Parathyroid adenoma (tissue), 2 donors: Measurements from ENCODE around the gene GAK.
A peak's percentile ranks its signal among the peaks of the same experiment; 100 is the strongest.
"Not testable (repeated sequence)": the region's sequence is repeated elsewhere in the genome, so short reads cannot be mapped to it uniquely, and the experiment has no call there.

Source experiments
- H2AFZ ChIP-seq: fragments of 300-600 bp; sonication (generic); one replicate; pipeline ENCODE4 v1.7.0; 2017; ENCODE audit warnings: antibody characterized with exemption, mild to moderate bottlenecking
- H3K27ac ChIP-seq: fragments of 300-600 bp; sonication (generic); one replicate; pipeline ENCODE4 v1.7.0; 2017
- H3K27me3 ChIP-seq: fragments of 300-600 bp; sonication (generic); one replicate; pipeline ENCODE4 v1.7.0; 2017; ENCODE audit warnings: low read length; ENCODE audit not compliant: control insufficient read depth, insufficient read depth
- H3K36me3 ChIP-seq: fragments of 300-600 bp; sonication (generic); one replicate; pipeline ENCODE4 v1.7.0; 2017; ENCODE audit warnings: low read length; ENCODE audit not compliant: control insufficient read depth, insufficient read depth
- H3K4me1 ChIP-seq: fragments of 300-600 bp; sonication (generic); one replicate; pipeline ENCODE4 v1.7.0; 2017; ENCODE audit warnings: control low read depth
- H3K4me2 ChIP-seq: fragments of 300-600 bp; sonication (generic); one replicate; pipeline ENCODE4 v1.7.0; 2017; ENCODE audit warnings: low read length
- H3K4me3 ChIP-seq: fragments of 300-600 bp; sonication (generic); one replicate; pipeline ENCODE4 v1.7.0; 2017; ENCODE audit warnings: low read depth, low read length
- H3K79me2 ChIP-seq: fragments of 300-600 bp; sonication (generic); one replicate; pipeline ENCODE4 v1.7.0; 2017; ENCODE audit warnings: control low read depth
- H3K9ac ChIP-seq: fragments of 300-600 bp; sonication (generic); one replicate; pipeline ENCODE4 v1.7.0; 2017; ENCODE audit warnings: mild to moderate bottlenecking
- H3K9me3 ChIP-seq: fragments of 300-600 bp; sonication (generic); one replicate; pipeline ENCODE4 v1.7.0; 2017; ENCODE audit warnings: low read length; ENCODE audit not compliant: control insufficient read depth
- TF ChIP-seq, protein P1 (sequence below): fragments of 300-600 bp; sonication (generic); IDR thresholded peaks from one replicate; pipeline ENCODE4 v1.7.0; 2017; ENCODE audit warnings: antibody characterized with exemption, mild to moderate bottlenecking
- donor health status: primary hyperparathyroidism.

The GAK gene

GRCh38 chr4:946103-946450, 14.0 kb upstream of the GAK start:
- H2AFZ ChIP-seq: no peak overlapping the region
- H3K4me3 ChIP-seq: no peak overlapping the region
- no peaks in the 10 kb centered on the region for H3K27me3 ChIP-seq
- no peaks in the 10 kb centered on the region for H3K36me3 ChIP-seq
- H3K9ac ChIP-seq: no peak overlapping the region
- no peak overlapping the region for H3K4me2 ChIP-seq
- H3K27ac ChIP-seq: no peak overlapping the region
- H3K79me2 ChIP-seq: peaks cover 5% of the 10 kb centered on the region
- H3K9me3 ChIP-seq: no peaks in the 10 kb centered on the region
- TF ChIP-seq, protein P1, sequence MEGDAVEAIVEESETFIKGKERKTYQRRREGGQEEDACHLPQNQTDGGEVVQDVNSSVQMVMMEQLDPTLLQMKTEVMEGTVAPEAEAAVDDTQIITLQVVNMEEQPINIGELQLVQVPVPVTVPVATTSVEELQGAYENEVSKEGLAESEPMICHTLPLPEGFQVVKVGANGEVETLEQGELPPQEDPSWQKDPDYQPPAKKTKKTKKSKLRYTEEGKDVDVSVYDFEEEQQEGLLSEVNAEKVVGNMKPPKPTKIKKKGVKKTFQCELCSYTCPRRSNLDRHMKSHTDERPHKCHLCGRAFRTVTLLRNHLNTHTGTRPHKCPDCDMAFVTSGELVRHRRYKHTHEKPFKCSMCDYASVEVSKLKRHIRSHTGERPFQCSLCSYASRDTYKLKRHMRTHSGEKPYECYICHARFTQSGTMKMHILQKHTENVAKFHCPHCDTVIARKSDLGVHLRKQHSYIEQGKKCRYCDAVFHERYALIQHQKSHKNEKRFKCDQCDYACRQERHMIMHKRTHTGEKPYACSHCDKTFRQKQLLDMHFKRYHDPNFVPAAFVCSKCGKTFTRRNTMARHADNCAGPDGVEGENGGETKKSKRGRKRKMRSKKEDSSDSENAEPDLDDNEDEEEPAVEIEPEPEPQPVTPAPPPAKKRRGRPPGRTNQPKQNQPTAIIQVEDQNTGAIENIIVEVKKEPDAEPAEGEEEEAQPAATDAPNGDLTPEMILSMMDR: no peak
- no peaks in the 10 kb centered on the region for H3K4me1 ChIP-seq

DNA sequence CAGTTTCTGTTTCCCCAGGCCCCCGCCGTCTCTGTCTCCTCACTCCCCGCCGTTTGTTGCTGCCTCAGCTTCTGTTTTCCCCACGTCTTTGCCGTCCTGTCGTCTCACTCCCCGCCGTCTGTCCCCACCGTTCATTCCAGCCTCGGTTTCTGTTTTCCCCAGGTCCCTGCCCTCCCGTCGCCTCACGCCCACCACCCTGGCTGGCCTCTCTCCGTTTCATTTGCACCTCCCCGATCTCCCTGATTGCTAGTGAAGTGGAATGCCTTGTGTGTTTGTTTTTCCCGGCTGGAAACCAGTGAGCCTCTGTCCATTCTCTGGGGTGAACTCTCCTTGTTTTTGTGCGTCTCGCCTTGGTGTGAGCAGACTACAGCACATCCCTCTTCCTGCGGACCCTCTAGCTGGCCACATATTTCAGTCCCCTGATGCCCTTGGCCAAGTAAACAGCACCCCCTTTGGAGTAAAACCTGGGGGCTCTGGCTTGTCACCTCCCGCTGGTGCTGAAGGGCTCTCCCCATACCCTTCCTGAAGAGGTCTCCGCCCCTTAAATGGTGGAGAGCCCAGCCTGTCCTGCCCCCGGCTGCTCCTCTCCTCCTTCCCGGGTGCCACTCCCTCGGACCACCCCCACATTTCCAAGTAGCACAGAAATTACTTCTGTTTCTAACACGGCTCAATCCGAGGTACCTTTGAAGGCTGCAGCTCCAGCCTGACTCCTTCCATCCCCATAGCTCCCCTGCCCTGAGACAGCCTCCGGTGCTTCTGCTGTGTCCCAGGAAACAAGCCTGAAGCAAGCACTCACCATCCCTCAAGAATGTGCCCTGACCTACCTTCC, 13.4 kb upstream of the GAK start:
- TF ChIP-seq, protein P1: no peak
- no peaks in the 10 kb centered on the region for H3K36me3 ChIP-seq
- no peak overlapping the region for H3K4me3 ChIP-seq
- no peaks in the 10 kb centered on the region for H3K9me3 ChIP-seq
- no peak overlapping the region for H3K27ac ChIP-seq
- peaks cover 5% of the 10 kb centered on the region for H3K79me2 ChIP-seq
- H3K4me1 ChIP-seq: no peaks in the 10 kb centered on the region
- H3K27me3 ChIP-seq: no peaks in the 10 kb centered on the region
- H3K9ac ChIP-seq: no peak overlapping the region
- no peak overlapping the region for H2AFZ ChIP-seq
- no peak overlapping the region for H3K4me2 ChIP-seq

DNA sequence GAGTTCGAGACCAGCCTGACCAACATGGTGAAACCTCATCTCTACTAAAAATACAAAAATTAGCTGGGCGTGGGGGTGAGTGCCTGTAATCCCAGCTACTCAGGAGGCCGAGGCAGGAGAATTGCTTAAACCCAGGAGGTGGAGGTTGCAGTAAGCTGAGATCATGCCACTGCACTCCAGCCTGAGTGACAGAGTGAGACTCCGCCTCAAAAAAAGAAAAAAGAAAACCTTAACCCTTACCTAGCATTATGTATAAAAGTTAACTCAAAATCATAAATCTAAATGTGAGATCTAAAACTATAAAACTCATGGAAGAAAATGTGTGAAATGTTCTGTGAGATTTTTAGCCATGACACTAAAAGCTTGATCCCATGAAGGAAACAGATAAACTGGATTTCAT, 7.4 kb upstream of the GAK start:
- H3K4me3 ChIP-seq, H3K27me3 ChIP-seq, H2AFZ ChIP-seq, H3K36me3 ChIP-seq, H3K27ac ChIP-seq, H3K9ac ChIP-seq, H3K9me3 ChIP-seq, H3K79me2 ChIP-seq, H3K4me2 ChIP-seq, H3K4me1 ChIP-seq: not testable (repeated sequence)

GRCh38 chr4:932713-933070, 576 bp upstream of the GAK start:
- Histone ChIP-seq H3K79me2 (peaks cover 5% of the 10 kb centered on the region), H2AFZ (peak overlapping the region; percentile 86), H3K27ac (peak overlapping the region; percentile 37), H3K36me3 (no peaks in the 10 kb centered on the region), H3K4me1 (peaks cover 3% of the 10 kb centered on the region), H3K9ac (no peak overlapping the region), H3K4me2 (peak overlapping the region; percentile 97), H3K27me3 (no peaks in the 10 kb centered on the region), H3K4me3 (peak overlapping the region; percentile 86), H3K9me3 (no peaks in the 10 kb centered on the region)
- TF ChIP-seq, protein P1: no peak

- Histone ChIP-seq H3K36me3 (no peaks in the 10 kb centered on the region), H3K27me3 (no peaks in the 10 kb centered on the region), H2AFZ (peak overlapping the region; percentile 82), H3K4me3 (peak overlapping the region; percentile 86), H3K4me2 (peak overlapping the region; percentile 71), H3K27ac (peak overlapping the region; percentile 76), H3K4me1 (peaks cover 3% of the 10 kb centered on the region), H3K9me3 (no peaks in the 10 kb centered on the region), H3K79me2 (peaks cover 7% of the 10 kb centered on the region), H3K9ac (peak overlapping the region; percentile 63)
- TF ChIP-seq, protein P1: no peak
Measured at GRCh38 chr4:931194-931959, 739 bp downstream of the GAK start.
